Measurements from ENCODE around the gene M1AP.

M1AP gene

GRCh38 chr2:74515981-74516633 lies 132.0 kb downstream of the M1AP start:
- peak; percentile 79 for DNase-seq

- DNase-seq, result no peak
Measured at GRCh38 chr2:74515271-74515980, 132.7 kb downstream of the M1AP start.

- no peak for DNase-seq
Measured at GRCh38 chr2:74514368-74515270, 133.5 kb downstream of the M1AP start, which contains the start of gene TLX2. TSS of gene TLX2 (plus strand) at chr2:74514450. CDS start at chr2:74514807, 357 bp downstream.

- DNase-seq, result no peak
Measured at GRCh38 chr2:74513605-74514367, 134.3 kb downstream of the M1AP start.

DNA sequence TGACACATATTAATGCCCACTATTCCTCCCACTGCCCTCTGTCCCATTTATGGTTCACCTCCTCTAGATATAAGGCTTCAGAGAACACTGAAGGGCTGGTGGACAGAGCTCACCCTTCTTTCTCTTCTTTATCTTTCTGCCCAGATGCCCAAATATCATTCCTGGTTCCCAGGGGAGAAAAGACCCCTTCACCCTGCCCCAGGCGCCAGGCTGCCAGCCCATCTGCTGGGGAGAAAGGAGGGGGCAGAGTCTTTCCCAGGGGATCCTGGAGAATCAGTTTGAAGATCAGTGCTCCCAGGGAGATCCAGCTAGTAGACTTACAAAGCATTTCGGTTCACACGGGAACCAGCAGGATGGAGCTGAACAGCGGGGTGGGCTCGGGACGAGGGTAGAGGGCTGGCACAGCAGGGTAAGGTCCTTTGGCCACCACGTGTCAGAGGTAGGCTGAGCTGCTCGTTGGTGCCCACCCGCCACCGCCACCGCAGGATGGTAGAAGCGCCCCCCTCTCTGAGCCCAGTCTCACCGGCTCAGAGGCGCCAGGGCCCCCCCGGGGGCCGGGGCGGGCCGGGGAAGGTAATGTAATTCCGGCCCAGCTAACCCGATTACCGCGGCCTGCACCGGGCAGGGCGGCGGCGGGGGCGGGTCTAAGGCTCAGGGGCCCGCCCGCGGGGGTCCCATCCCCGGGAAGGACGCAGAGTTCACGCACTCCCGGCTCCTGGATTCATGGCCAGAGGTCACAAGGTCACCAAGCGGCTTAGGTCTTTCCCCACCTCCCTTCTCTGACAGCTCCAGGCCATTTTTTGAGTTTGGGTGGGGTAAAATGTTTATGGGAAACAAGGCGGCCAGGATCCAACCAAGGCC lies 135.2 kb downstream of the M1AP start:
- DNase-seq, result no peak

GRCh38 chr2:74511104-74511989 lies 136.8 kb downstream of the M1AP start:
- DNase-seq, result no peak

GRCh38 chr2:74510272-74510671 lies 137.9 kb downstream of the M1AP start:
- no peak for DNase-seq

- peak; percentile 67 for DNase-seq
Measured at GRCh38 chr2:74507926-74508520, 140.1 kb downstream of the M1AP start.

All from left hindlimb (tissue), 1 donor.